ENCODE results near the gene TBC1D8. TPM values are rescaled to one million over a fixed set of nuclear protein-coding genes. Genes with fewer than 3 reads are reported as not detected.

TBC1D8 gene
- total and polyA plus RNA-seq, 2 of the 13 experiments (the other 11 are each of a cell fraction or from before 2014, with no cell fraction given), result 45.1 to 95.4 TPM

GRCh38 chr2:101135412-101136296 is 15.5 kb downstream of the TBC1D8 start:
- intact Hi-C loops (cut with micrococcal nuclease; ENCODE audit: unreplicated experiment), result no loop called here
- WGBS (ENCODE audit: low lambda C conversion rate), result 69% methylated on average over 9 of the region's 9 CpGs
- no peaks in the 10 kb centered on the region for H3K9me3 ChIP-seq (ENCODE audit: low read length)
- DNase-seq (ENCODE audit: low spot score), result peak; percentile 52
- no TSS peak for BruUV-seq (replicated peaks)
- 0 out of 2 replicates have a peak overlapping the region, but pooled peaks have one; percentile 9 for H3K4me2 ChIP-seq (ENCODE audit: low read depth, low read length)
- ATAC-seq, result peak; percentile 88
- H3K36me3 ChIP-seq (replicated peaks in 1 of 2; ENCODE audit: control insufficient read depth in 1 of 2, insufficient read depth in 2 of 2, low read length in 2 of 2), result peaks cover 3% of the 10 kb centered on the region in 2 experiments; a peak in 2 of 5 replicates
- peaks cover 62% of the 10 kb centered on the region; the same call in 1 of the 2 replicates for H4K20me1 ChIP-seq (ENCODE audit: insufficient read depth, low read length)
- ChIA-PET POLR2A (interaction anchor here (2.6 kb wide), 1 partner anchor 15 kb away, joined by 9 read pairs; no protein-coding TSS in a partner anchor), CTCF (ENCODE audit: low intra/inter-chr PET ratio, low total read pairs) (no interaction called here)
- peaks cover 42% of the 10 kb centered on the region for H3K4me1 ChIP-seq (ENCODE audit: insufficient read depth, low read length)
- H3K9ac ChIP-seq (ENCODE audit: insufficient read depth, low read depth, low read length), result no peak overlapping the region
- peaks cover 94% of the 10 kb centered on the region for H3K79me2 ChIP-seq (ENCODE audit: insufficient read depth, low read length)
- H3K27me3 ChIP-seq (ENCODE audit: control insufficient read depth in 1 of 2, insufficient read depth in 2 of 2, low read length in 2 of 2), result no peaks in the 10 kb centered on the region
- FAIRE-seq, result peak; percentile 39
- H2AFZ ChIP-seq (ENCODE audit: low read length), result no peak overlapping the region
- H3K4me3 ChIP-seq (replicated peaks in 1 of 3; ENCODE audit: insufficient read depth in 1 of 3, low read depth in 2 of 3, low read length in 3 of 3), result no peak overlapping the region
- in situ Hi-C loops (cut with HindIII; ENCODE audit: extremely low pct_ligation_motif_present, low pct_unique_long_range_greater_than_20kb), result no loop called here
- H3K27ac ChIP-seq (ENCODE audit: extremely low read length, insufficient read depth, low read length), result peak overlapping the region; percentile 12
- TF ChIP-seq SUZ12 (IDR thresholded peaks at IDR 0.05; ENCODE audit: low read depth, low read length) (no peak), TEAD3 (CRISPR knock-in tag; optimal IDR thresholded peaks at IDR 0.05; ENCODE audit: borderline replicate concordance) (no peak), STAG1 (CRISPR knock-in tag; IDR thresholded peaks at IDR 0.05) (no peak), FOXP1 (IDR thresholded peaks at IDR 0.05) (no peak), FOXP1 (CRISPR knock-in tag; IDR thresholded peaks at IDR 0.05) (no peak), ZBTB44 (CRISPR knock-in tag; IDR thresholded peaks at IDR 0.05) (no peak), ZSCAN25 (CRISPR knock-in tag; IDR thresholded peaks at IDR 0.05) (no peak), ZNF770 (CRISPR knock-in tag; IDR thresholded peaks at IDR 0.05) (peak; percentile 81), HOXA7 (CRISPR knock-in tag; IDR thresholded peaks at IDR 0.05) (no peak), ZNF598 (CRISPR knock-in tag; IDR thresholded peaks at IDR 0.05; ENCODE audit: borderline replicate concordance) (no peak), ARNT2 (CRISPR knock-in tag; IDR thresholded peaks at IDR 0.05; ENCODE audit: low read depth) (no peak), IKZF5 (CRISPR knock-in tag; IDR thresholded peaks at IDR 0.05) (0 out of 2 replicates have a peak, but pooled peaks have one; percentile 29), ZBTB37 (CRISPR knock-in tag; IDR thresholded peaks at IDR 0.05) (no peak), PLSCR1 (CRISPR knock-in tag; IDR thresholded peaks at IDR 0.05; ENCODE audit: borderline replicate concordance) (no peak), MXI1 (IDR thresholded peaks at IDR 0.05; ENCODE audit: borderline replicate concordance, low read depth, low read length) (no peak), MTA3 (CRISPR knock-in tag; IDR thresholded peaks at IDR 0.05) (no peak), MED8 (CRISPR knock-in tag; IDR thresholded peaks at IDR 0.05; ENCODE audit: insufficient replicate concordance) (no peak)

All from HepG2 (cell line).